Mucosa of descending colon (tissue), 3 donors: ENCODE results near the gene SMARCD3. TPM values are rescaled to one million over a fixed set of nuclear protein-coding genes. Genes with fewer than 3 reads are reported as not detected.

Experiments
- ATAC-seq: fragments of 200-7000 bp; cut with Tn5 transposase; one replicate; pipeline ENCODE4 v1.9.1; 2020; ENCODE audit warnings: mild to moderate bottlenecking, moderate library complexity
- DNase-seq, 3 donors: peaks; one replicate each; pipeline ENCODE4 v3.0.0-alpha.2; 2020
- H3K36me3 ChIP-seq: fragments of 200-600 bp; one replicate; pipeline ENCODE4 v1.8.0; 2021; ENCODE audit warnings: low read depth, mild to moderate bottlenecking
- H3K4me1 ChIP-seq: fragments of 200-600 bp; one replicate; pipeline ENCODE4 v1.8.0; 2021; ENCODE audit warnings: low read depth, mild to moderate bottlenecking
- H3K4me3 ChIP-seq: fragments of 200-600 bp; one replicate; pipeline ENCODE4 v1.8.0; 2021; ENCODE audit warnings: mild to moderate bottlenecking
- H3K9me3 ChIP-seq: fragments of 200-600 bp; one replicate; pipeline ENCODE4 v1.8.0; 2021; ENCODE audit warnings: mild to moderate bottlenecking
- CTCF ChIP-seq: fragments of 200-600 bp; IDR thresholded peaks from one replicate; pipeline ENCODE4 v1.8.0; 2022; ENCODE audit warnings: antibody characterized with exemption, mild to moderate bottlenecking
- intact Hi-C, 2 donors: fragments of 100-400 bp; cut with DNase I in 1 of 2; cut with micrococcal nuclease in 1 of 2; formaldehyde crosslinking; loops; one replicate each; pipeline versions ENCODE4 v1.11.0 to v1.11.1; 2022; cut with DNase I, micrococcal nuclease
- total RNA-seq, 3 donors: library from RNA; stranded (reverse); fragmentation: NEBNext Ultra II Directional in 2 of 3; extraction: Animal tissue kit (Norgen Biotek cat#: 25700) in 2 of 3; gene quantifications; one replicate each; pipeline versions ENCODE4 v1.2.1 to v1.2.4, GENCODE V29; 2021 to 2023
- donor health status: DM: no; HTN: no; CAD: no; lungs with moderate emphysema.
- donor health status: DM: no; HTN: no; CAD: no.
- donor health status: DM: no; HTN: yes; CAD: no.

Gene SMARCD3
- total RNA-seq, 3 donors from 2014 or later = 5.1 to 44.3 (median 10.0) TPM

- Histone ChIP-seq H3K4me1 (no peaks in the 10 kb centered on the region), H3K36me3 (no peaks in the 10 kb centered on the region), H3K9me3 (no peaks in the 10 kb centered on the region), H3K4me3 (no peak overlapping the region)
- intact Hi-C loops = no loop called here
- DNase-seq (peak in 1 of 3 donors; percentile 16), ATAC-seq (no peak)
- TF ChIP-seq CTCF = no peak
Measured at GRCh38 chr7:151260883-151261282, 12.4 kb upstream of the SMARCD3 start.

GRCh38 chr7:151260471-151260870, 12.0 kb upstream of the SMARCD3 start:
- ATAC-seq (no peak), DNase-seq (no peak)
- Histone ChIP-seq H3K9me3 (no peaks in the 10 kb centered on the region), H3K4me1 (no peaks in the 10 kb centered on the region), H3K36me3 (no peaks in the 10 kb centered on the region), H3K4me3 (no peak overlapping the region)
- intact Hi-C loops = no loop called here
- no peak for TF ChIP-seq CTCF

- no peak for ATAC-seq
Measured at GRCh38 chr7:151257990-151258389, 9.5 kb upstream of the SMARCD3 start.

GRCh38 chr7:151256410-151257045, 8.0 kb upstream of the SMARCD3 start:
- no peak for ATAC-seq
- Histone ChIP-seq H3K36me3 (no peaks in the 10 kb centered on the region), H3K9me3 (no peaks in the 10 kb centered on the region), H3K4me3 (no peak overlapping the region), H3K4me1 (peaks cover under 1% of the 10 kb centered on the region)
- TF ChIP-seq CTCF = no peak
- intact Hi-C loops = no loop called here
- DNase-seq = no peak

More at GRCh38 chr7:151257990-151258389, 9.5 kb upstream of the SMARCD3 start:
- intact Hi-C loops = no loop called here
- TF ChIP-seq CTCF = no peak
- Histone ChIP-seq H3K4me3 (no peak overlapping the region), H3K9me3 (no peaks in the 10 kb centered on the region), H3K4me1 (no peaks in the 10 kb centered on the region), H3K36me3 (no peaks in the 10 kb centered on the region)
- no peak for DNase-seq

- peaks cover 4% of the 10 kb centered on the region for H3K4me1 ChIP-seq
- intact Hi-C loops = no loop called here
- H3K36me3 ChIP-seq = no peaks in the 10 kb centered on the region
- TF ChIP-seq CTCF = no peak
- H3K4me3 ChIP-seq = no peak overlapping the region
- H3K9me3 ChIP-seq = no peaks in the 10 kb centered on the region
- DNase-seq = no peak
- no peak for ATAC-seq
Measured at GRCh38 chr7:151255390-151255789, 6.9 kb upstream of the SMARCD3 start.

GRCh38 chr7:151254851-151255250, 6.4 kb upstream of the SMARCD3 start:
- TF ChIP-seq CTCF = no peak
- Histone ChIP-seq H3K9me3 (no peaks in the 10 kb centered on the region), H3K36me3 (no peaks in the 10 kb centered on the region), H3K4me1 (peaks cover 4% of the 10 kb centered on the region), H3K4me3 (no peak overlapping the region)
- ATAC-seq (no peak), DNase-seq (no peak)
- intact Hi-C loops = no loop called here
